OCI-LY1 (cell line): ENCODE data around the gene MAFB.

Source experiments
- H2AFZ ChIP-seq: fragments of 200-600 bp; sonication (generic), shearing (Covaris generic); 2 replicates; pipeline ENCODE4 v1.6.0; 2014; ENCODE audit warnings: antibody characterized with exemption, mild to moderate bottlenecking, low read length
- H3F3A ChIP-seq: fragments of 200-600 bp; sonication (generic), shearing (Covaris generic); 2 replicates; pipeline ENCODE4 v1.6.0; 2014; ENCODE audit warnings: mild to moderate bottlenecking, antibody characterized with exemption, low read length, moderate library complexity; ENCODE audit not compliant: insufficient read depth
- H3K27ac ChIP-seq: fragments of 200-600 bp; sonication (generic); 2 replicates; pipeline ENCODE4 v1.5.1; 2014; ENCODE audit warnings: low read length, mixed run types, mild to moderate bottlenecking, low read depth; ENCODE audit not compliant: poor library complexity, severe bottlenecking
- H3K27me3 ChIP-seq: fragments of 200-600 bp; sonication (generic); 2 replicates; pipeline ENCODE4 v1.6.0; 2014; ENCODE audit warnings: antibody characterized with exemption, mild to moderate bottlenecking, low read length, moderate library complexity; ENCODE audit not compliant: insufficient read depth
- H3K36me3 ChIP-seq: fragments of 200-600 bp; sonication (generic); 2 replicates; pipeline ENCODE4 v1.6.1; 2014; ENCODE audit warnings: mild to moderate bottlenecking, antibody characterized with exemption, low read length, moderate library complexity, mixed read lengths; ENCODE audit not compliant: insufficient read depth
- H3K4me1 ChIP-seq: fragments of 200-600 bp; sonication (generic); 2 replicates; pipeline ENCODE4 v1.5.1; 2014; ENCODE audit warnings: mild to moderate bottlenecking, low read length, moderate library complexity; ENCODE audit not compliant: insufficient read depth, severe bottlenecking
- H3K4me2 ChIP-seq: fragments of 200-600 bp; sonication (generic), shearing (Covaris generic); 2 replicates; pipeline ENCODE4 v1.6.1; 2014; ENCODE audit warnings: low read length
- H3K4me3 ChIP-seq: fragments of 200-600 bp; sonication (generic); 2 replicates; pipeline ENCODE4 v1.5.1; 2014; ENCODE audit warnings: low read length, low read depth, mild to moderate bottlenecking, mixed read lengths; ENCODE audit not compliant: poor library complexity, severe bottlenecking
- H3K79me2 ChIP-seq: fragments of 200-600 bp; shearing (Covaris generic); 2 replicates; pipeline ENCODE4 v1.6.1; 2016; ENCODE audit warnings: mixed run types, low read length, mixed read lengths; ENCODE audit not compliant: insufficient read depth
- H3K9ac ChIP-seq: fragments of 200-600 bp; sonication (generic), shearing (Covaris generic); 2 replicates; pipeline ENCODE4 v1.6.1; 2014; ENCODE audit warnings: mild to moderate bottlenecking, low read length, mixed read lengths
- H3K9me2 ChIP-seq: fragments of 200-600 bp; sonication (generic), shearing (Covaris generic); 2 replicates; pipeline ENCODE4 v1.6.1; 2014; ENCODE audit warnings: low read depth, mild to moderate bottlenecking, low read length, mixed read lengths
- H3K9me3 ChIP-seq: fragments of 200-600 bp; shearing (Covaris generic); 2 replicates; pipeline ENCODE4 v1.6.1; 2014; ENCODE audit warnings: low read length, mixed read lengths
- H4K20me1 ChIP-seq: fragments of 200-600 bp; sonication (generic), shearing (Covaris generic); 2 replicates; pipeline ENCODE4 v1.6.0; 2016; ENCODE audit warnings: mild to moderate bottlenecking, low read length; ENCODE audit not compliant: insufficient read depth
- EZH2 ChIP-seq: fragments of 200-600 bp; sonication (generic), shearing (Covaris generic); IDR thresholded peaks from 2 replicates; pipeline ENCODE4 v1.8.0; 2017; ENCODE audit warnings: borderline replicate concordance, mixed run types, mild to moderate bottlenecking, antibody characterized with exemption, low read length, moderate library complexity, mixed read lengths
- TF ChIP-seq, protein P1 (sequence below): fragments of 200-600 bp; sonication (generic), shearing (Covaris generic); IDR thresholded peaks from 2 replicates; pipeline ENCODE4 v1.5.1; 2017; ENCODE audit warnings: mild to moderate bottlenecking, antibody characterized with exemption, low read length, moderate library complexity, mixed read lengths

The MAFB gene

DNA sequence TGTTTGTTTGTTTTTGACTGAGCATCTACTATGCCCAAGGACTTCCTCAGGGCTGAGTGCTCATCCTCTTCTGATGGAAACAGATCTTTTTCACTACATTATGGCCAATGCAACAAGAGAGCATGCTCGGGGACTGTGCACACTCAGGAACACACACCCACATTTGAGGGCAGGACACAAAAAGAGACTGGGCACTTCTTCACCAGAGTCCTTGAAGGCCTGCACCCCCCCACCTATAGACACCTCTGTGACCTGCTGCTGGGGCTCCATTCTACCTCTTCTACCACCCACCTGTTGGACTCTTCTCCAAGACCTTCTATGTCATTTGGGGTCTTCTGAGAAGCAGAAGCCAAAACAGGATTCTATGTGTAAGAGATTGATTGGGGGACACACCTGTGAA, 9.2 kb upstream of the MAFB start:
- Histone ChIP-seq H3F3A (no peaks in the 10 kb centered on the region), H3K27me3 (no peaks in the 10 kb centered on the region), H3K79me2 (no peaks in the 10 kb centered on the region), H4K20me1 (no peaks in the 10 kb centered on the region), H2AFZ (no peak overlapping the region), H3K36me3 (no peaks in the 10 kb centered on the region), H3K9me3 (no peaks in the 10 kb centered on the region), H3K27ac (no peak overlapping the region), H3K4me3 (no peak overlapping the region), H3K4me1 (no peaks in the 10 kb centered on the region), H3K9ac (no peak overlapping the region), H3K9me2 (no peaks in the 10 kb centered on the region), H3K4me2 (no peak overlapping the region)
- TF ChIP-seq, protein P1, sequence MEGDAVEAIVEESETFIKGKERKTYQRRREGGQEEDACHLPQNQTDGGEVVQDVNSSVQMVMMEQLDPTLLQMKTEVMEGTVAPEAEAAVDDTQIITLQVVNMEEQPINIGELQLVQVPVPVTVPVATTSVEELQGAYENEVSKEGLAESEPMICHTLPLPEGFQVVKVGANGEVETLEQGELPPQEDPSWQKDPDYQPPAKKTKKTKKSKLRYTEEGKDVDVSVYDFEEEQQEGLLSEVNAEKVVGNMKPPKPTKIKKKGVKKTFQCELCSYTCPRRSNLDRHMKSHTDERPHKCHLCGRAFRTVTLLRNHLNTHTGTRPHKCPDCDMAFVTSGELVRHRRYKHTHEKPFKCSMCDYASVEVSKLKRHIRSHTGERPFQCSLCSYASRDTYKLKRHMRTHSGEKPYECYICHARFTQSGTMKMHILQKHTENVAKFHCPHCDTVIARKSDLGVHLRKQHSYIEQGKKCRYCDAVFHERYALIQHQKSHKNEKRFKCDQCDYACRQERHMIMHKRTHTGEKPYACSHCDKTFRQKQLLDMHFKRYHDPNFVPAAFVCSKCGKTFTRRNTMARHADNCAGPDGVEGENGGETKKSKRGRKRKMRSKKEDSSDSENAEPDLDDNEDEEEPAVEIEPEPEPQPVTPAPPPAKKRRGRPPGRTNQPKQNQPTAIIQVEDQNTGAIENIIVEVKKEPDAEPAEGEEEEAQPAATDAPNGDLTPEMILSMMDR, result no peak
- no peak for TF ChIP-seq EZH2

DNA sequence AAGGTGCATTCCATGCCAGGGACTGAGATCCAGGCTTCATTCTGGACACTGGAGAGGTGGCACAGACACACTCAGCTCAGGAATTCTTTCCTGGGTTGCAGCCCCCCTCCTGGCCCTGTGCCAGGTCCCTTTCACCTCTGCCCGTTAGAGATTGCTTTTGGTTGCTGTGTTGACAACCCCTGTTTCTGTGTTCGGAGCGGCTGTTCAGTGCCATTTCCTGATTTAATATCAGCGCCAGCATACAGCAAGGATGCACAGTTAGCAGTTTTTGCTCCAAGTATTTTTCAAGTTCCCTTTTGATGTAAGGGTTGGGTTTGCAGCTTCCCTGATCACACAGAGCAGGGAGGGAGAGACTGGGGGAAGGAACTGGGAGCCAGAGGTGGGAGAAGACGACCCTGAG, 8.5 kb upstream of the MAFB start:
- no peaks in the 10 kb centered on the region for H3K9me3 ChIP-seq
- H3K27ac ChIP-seq, result no peak overlapping the region
- no peaks in the 10 kb centered on the region; the same call in 1 of the 2 replicates for H3K27me3 ChIP-seq
- H3K79me2 ChIP-seq, result no peaks in the 10 kb centered on the region
- no peaks in the 10 kb centered on the region for H3F3A ChIP-seq
- TF ChIP-seq, protein P1, result no peak
- no peak for TF ChIP-seq EZH2
- no peaks in the 10 kb centered on the region for H4K20me1 ChIP-seq
- no peak overlapping the region for H3K9ac ChIP-seq
- H3K4me3 ChIP-seq, result no peak overlapping the region
- no peaks in the 10 kb centered on the region for H3K36me3 ChIP-seq
- H3K4me2 ChIP-seq, result no peak overlapping the region
- H3K4me1 ChIP-seq, result no peaks in the 10 kb centered on the region
- H2AFZ ChIP-seq, result no peak overlapping the region
- H3K9me2 ChIP-seq, result no peaks in the 10 kb centered on the region

DNA sequence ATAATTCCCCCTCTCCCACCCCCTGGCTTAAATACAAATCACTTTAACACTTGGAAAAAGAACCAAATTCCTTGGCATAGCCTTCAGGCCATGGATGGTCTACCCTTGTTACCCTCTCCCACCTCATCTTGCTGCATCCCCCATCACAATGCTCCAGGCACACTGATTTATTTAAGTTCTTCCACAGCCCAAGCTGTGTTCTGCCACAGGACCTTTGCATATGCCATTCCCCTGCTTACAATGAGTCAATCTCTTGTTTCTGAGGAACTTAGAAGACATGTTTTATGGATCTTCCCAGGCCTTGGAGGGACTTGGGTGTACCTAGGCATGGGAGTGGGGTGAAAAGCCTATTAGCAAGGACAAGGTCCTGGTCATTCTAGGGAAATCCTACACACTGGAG, 6.2 kb upstream of the MAFB start:
- TF ChIP-seq EZH2, result no peak
- TF ChIP-seq, protein P1, result no peak
- Histone ChIP-seq H3F3A (no peaks in the 10 kb centered on the region), H3K9me2 (no peaks in the 10 kb centered on the region), H3K4me3 (no peak overlapping the region), H3K27ac (no peak overlapping the region), H2AFZ (no peak overlapping the region), H3K9me3 (no peaks in the 10 kb centered on the region), H3K4me1 (no peaks in the 10 kb centered on the region), H3K4me2 (no peak overlapping the region), H3K27me3 (no peaks in the 10 kb centered on the region; the same call in 1 of the 2 replicates), H3K9ac (no peak overlapping the region), H3K79me2 (no peaks in the 10 kb centered on the region), H4K20me1 (no peaks in the 10 kb centered on the region), H3K36me3 (no peaks in the 10 kb centered on the region)
